ENCODE measurements around the gene CPA2.

CPA2 gene

GRCh38 chr7:130337410-130337971 is 70.8 kb downstream of the CPA2 start:
- no peak for DNase-seq
- intact Hi-C loops (cut with DNase I), result no loop called here

- DNase-seq, result no peak
- intact Hi-C loops (cut with DNase I), result no loop called here
Observed at GRCh38 chr7:130338233-130338632, 71.6 kb downstream of the CPA2 start.
